VCaP (cell line): Measurements from ENCODE around the gene RNF20.
"Not testable (repeated sequence)": the region's sequence is repeated elsewhere in the genome, so short reads cannot be mapped to it uniquely, and the experiment has no call there.

Source experiments
- H3K27ac ChIP-seq: fragments of 450-650 bp; 2 replicates; pipeline ENCODE4 v1.5.1; 2017
- TF ChIP-seq, protein P1 (sequence below): fragments of 450-650 bp; conservative IDR thresholded peaks from 2 replicates; pipeline ENCODE4 v1.5.1; 2017; ENCODE audit warnings: mild to moderate bottlenecking, moderate library complexity

The RNF20 gene

DNA sequence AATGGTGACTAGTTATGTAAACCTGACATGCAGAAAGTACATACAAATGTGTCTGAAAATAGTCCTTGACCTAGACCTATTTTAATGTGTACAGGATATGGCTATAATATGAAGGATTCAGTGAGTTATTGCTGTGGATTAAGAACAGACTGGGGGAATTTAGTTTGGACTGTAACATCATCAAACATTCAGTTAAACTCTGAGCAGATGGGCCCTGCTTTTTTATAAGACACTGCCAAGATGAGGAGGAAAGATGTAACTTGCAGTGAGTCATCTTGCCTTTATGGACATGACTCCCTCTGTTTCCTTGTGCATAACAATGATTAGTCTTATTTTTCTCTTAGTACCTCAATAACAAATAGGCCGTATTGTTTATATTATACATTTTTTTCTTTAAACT is 48.9 kb downstream of the RNF20 start:
- H3K27ac ChIP-seq = no peak overlapping the region

DNA sequence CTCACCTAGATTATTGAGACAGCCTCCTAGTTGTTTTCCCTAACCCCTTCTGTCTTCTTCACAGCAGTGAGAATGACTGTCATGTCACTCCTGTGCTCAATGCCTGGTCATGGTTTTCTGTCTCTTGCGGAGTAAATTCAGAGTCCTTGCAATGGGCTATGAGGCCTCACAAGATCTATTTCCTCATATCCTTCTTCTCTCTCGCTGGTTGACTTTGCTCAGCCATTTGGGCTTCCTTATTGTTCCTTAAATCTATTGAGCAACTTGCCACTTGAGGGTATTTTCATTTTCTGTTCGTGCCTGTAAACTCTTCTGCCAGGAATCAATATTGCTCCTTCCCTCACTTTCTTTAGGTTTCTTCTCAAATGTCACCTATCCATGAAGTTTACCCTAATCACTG is 52.1 kb downstream of the RNF20 start:
- TF ChIP-seq, protein P1, sequence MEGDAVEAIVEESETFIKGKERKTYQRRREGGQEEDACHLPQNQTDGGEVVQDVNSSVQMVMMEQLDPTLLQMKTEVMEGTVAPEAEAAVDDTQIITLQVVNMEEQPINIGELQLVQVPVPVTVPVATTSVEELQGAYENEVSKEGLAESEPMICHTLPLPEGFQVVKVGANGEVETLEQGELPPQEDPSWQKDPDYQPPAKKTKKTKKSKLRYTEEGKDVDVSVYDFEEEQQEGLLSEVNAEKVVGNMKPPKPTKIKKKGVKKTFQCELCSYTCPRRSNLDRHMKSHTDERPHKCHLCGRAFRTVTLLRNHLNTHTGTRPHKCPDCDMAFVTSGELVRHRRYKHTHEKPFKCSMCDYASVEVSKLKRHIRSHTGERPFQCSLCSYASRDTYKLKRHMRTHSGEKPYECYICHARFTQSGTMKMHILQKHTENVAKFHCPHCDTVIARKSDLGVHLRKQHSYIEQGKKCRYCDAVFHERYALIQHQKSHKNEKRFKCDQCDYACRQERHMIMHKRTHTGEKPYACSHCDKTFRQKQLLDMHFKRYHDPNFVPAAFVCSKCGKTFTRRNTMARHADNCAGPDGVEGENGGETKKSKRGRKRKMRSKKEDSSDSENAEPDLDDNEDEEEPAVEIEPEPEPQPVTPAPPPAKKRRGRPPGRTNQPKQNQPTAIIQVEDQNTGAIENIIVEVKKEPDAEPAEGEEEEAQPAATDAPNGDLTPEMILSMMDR = no peak
- no peak overlapping the region for H3K27ac ChIP-seq

More for the DNA sequence above, 48.9 kb downstream of the RNF20 start:
- TF ChIP-seq, protein P1 = no peak

DNA sequence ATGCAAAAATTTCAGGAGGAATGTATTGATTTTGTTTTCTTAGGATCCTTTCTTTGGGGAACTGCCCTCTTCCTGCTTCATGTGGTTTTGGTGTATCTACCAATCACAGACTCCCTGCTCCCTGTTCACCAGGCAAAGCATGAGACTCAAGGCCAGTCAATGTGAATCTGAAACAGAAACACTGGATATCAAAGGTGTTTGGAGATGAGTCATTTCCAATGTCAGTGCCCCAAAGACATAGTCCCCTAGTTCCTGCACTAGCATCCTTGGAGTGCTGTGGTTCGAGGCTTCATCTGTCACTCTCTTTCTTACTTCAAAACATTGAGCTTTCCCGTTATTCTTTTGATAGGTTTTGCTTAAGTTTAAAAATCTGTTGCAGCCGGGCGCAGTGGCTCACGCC is 53.0 kb downstream of the RNF20 start:
- H3K27ac ChIP-seq = no peak overlapping the region
- TF ChIP-seq, protein P1 = no peak

DNA sequence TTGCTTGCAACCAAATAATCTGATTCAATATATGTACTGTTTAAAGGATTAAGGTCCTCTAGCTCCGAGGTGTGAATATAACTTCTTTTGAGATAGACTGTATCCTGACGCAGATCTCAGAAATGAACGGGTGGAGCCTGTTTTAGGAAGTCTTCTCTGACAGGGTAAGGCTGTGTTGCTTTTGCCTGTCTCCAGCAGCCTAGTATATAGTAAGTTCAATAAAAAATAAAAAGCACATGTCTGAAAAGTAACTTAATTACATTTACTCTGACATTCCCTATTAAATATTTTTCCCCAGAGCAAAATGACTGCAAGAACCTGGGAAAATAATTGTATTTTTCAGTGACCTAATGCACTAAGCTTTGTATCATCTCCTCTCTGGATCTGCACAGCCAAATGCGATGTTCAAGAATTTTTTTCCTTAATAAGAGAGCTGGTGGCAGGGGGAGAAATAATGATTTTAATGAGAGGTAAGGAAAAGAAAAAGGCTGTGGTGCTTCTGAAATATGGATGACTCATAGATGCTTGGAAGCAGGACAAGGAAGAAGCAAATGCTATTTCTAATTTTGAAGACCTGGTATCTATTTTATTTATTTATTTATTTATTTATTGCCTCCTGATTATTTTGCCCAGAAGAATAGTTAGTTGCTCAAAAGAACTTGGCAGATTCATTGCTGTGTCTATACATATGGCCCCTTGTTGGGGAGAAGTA is 53.8 kb downstream of the RNF20 start:
- TF ChIP-seq, protein P1 = no peak
- H3K27ac ChIP-seq = no peak overlapping the region

DNA sequence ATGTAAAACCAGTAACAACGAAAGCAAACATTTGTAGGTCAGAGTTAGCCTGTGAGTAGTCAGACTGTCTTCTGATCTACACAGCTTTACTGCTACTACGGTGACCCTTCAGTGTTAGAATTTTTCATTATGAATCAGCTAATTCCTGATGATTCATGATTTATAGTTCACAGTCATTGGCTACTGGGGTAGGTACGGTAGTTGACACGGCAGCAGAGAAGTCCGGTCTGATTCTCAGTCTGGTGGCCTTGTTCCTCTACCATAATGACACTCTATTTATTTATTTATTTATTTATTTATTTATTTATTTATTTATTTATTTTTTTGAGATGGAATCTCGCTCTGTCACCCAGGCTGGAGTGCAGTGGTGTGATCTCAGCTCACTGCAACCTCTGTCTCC is 56.4 kb downstream of the RNF20 start:
- H3K27ac ChIP-seq = not testable (repeated sequence)

DNA sequence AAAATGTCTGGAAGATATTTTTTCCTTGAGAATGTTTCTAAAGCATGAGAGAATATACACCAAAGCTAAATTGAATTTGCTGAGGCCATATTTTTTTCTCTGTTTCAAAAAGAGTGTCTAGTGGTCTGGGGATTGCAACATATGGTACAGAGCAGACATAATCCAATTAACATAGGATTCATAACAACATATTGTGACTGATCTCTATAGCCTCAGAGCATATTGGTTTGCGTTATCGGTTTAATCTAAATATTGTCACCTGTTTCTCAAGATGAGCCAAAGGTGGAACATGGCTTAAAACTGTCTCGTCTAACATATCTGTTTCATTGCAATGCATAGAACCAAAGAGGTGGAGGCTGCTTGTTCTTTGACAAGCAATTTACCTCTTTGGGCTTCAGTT is 57.2 kb downstream of the RNF20 start:
- no peak overlapping the region for H3K27ac ChIP-seq
- TF ChIP-seq, protein P1 = no peak

DNA sequence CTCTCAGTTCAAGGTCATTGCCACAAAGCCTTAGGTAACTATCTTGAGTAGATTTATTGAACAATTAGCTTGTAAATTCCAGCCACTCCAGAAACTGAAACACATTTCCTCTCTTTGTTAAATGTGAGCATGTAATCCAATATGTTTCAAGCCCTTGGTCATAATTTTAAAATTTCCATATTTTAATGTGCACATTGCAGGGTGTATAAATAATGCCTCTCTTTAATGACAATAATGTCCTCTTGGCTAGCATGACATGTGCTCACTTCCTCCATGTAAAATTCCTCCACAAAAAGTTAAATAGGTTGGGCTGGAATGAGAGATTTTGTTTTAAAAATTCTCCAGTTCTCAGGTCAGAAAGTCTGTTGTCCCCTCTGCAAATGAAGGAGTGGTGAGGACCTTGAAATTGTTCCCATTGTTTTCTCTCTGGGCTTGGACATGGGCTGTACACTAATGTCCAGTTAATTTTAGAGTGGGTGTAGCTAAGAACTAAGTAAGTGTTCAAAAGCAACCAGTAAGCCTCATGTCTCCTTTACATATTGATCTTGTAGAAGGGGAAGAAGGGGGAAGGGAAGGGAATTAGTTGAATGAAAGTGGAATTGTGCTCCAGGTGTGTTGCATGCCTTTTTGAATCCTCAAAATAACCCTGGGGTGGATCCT is 58.3 kb downstream of the RNF20 start:
- H3K27ac ChIP-seq = no peak overlapping the region
- TF ChIP-seq, protein P1 = no peak

DNA sequence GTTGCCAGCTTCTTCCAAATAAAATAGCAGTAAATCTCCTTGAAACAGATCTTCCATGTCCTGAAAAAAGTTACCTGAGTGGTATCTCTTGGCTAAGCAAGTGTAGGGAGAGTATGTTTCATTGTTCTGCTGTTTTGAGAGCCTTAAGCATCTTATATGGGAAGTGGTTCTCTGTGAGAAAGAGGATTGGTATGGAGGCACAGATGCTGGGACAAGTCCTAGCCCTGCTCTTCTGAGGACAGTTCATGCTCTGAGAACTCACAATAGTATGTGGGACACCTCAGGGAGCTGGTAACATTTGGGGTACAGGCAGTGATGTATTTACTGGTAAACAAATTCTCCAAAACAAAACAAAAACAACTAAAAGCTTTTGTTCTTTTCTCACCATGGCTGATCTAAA is 59.1 kb downstream of the RNF20 start:
- H3K27ac ChIP-seq = no peak overlapping the region
- TF ChIP-seq, protein P1 = no peak
